ENCODE measurements around the gene PACRG. TPM values are rescaled to one million over a fixed set of nuclear protein-coding genes. Genes with fewer than 3 reads are reported as not detected.

PACRG gene
- total RNA-seq, 1 donor from 2014 or later = 10.5 TPM

GRCh38 chr6:163064397-163064796, 336.6 kb downstream of the PACRG start:
- intact Hi-C loops (cut with micrococcal nuclease) = no loop called here
- H3K4me1 ChIP-seq = no peaks in the 10 kb centered on the region
- DNase-seq = no peak
- H3K27ac ChIP-seq (replicated peaks) = no peak overlapping the region
- no peak for TF ChIP-seq CTCF (IDR thresholded peaks at IDR 0.05; ENCODE audit: borderline replicate concordance)
- H3K9me3 ChIP-seq (replicated peaks) = peaks cover 11% of the 10 kb centered on the region
- H3K36me3 ChIP-seq = no peaks in the 10 kb centered on the region
- no peak overlapping the region for H3K4me3 ChIP-seq
- no peaks in the 10 kb centered on the region for H3K27me3 ChIP-seq (ENCODE audit: low read depth)

- DNase-seq = no peak
- TF ChIP-seq CTCF (IDR thresholded peaks at IDR 0.05; ENCODE audit: borderline replicate concordance) = no peak
- no peak overlapping the region for H3K27ac ChIP-seq (replicated peaks)
- intact Hi-C loops (cut with micrococcal nuclease) = no loop called here
- H3K27me3 ChIP-seq (ENCODE audit: low read depth) = no peaks in the 10 kb centered on the region
- no peaks in the 10 kb centered on the region for H3K4me1 ChIP-seq
- peaks cover 10% of the 10 kb centered on the region for H3K9me3 ChIP-seq (replicated peaks)
- H3K36me3 ChIP-seq = no peaks in the 10 kb centered on the region
- H3K4me3 ChIP-seq = no peak overlapping the region
Observed at GRCh38 chr6:163066200-163066599, 338.4 kb downstream of the PACRG start.

- Histone ChIP-seq H3K4me3 (no peak overlapping the region), H3K27ac (replicated peaks) (no peak overlapping the region), H3K4me1 (no peaks in the 10 kb centered on the region), H3K27me3 (ENCODE audit: low read depth) (no peaks in the 10 kb centered on the region), H3K9me3 (replicated peaks) (peaks cover 6% of the 10 kb centered on the region), H3K36me3 (no peaks in the 10 kb centered on the region)
- intact Hi-C loops (cut with micrococcal nuclease) = no loop called here
- DNase-seq = no peak
- no peak for TF ChIP-seq CTCF (IDR thresholded peaks at IDR 0.05; ENCODE audit: borderline replicate concordance)
Observed at GRCh38 chr6:163077134-163077533, 349.4 kb downstream of the PACRG start.

- H3K4me3 ChIP-seq = no peak overlapping the region
- no peak for TF ChIP-seq CTCF (IDR thresholded peaks at IDR 0.05; ENCODE audit: borderline replicate concordance)
- no peak for DNase-seq
- no peaks in the 10 kb centered on the region for H3K4me1 ChIP-seq
- peaks cover 6% of the 10 kb centered on the region for H3K9me3 ChIP-seq (replicated peaks)
- no peaks in the 10 kb centered on the region for H3K27me3 ChIP-seq (ENCODE audit: low read depth)
- H3K36me3 ChIP-seq = no peaks in the 10 kb centered on the region
- H3K27ac ChIP-seq (replicated peaks) = no peak overlapping the region
- intact Hi-C loops (cut with micrococcal nuclease) = no loop called here
Observed at GRCh38 chr6:163078712-163079111, 350.9 kb downstream of the PACRG start.

- no peak overlapping the region for H3K27ac ChIP-seq (replicated peaks)
- no peak for TF ChIP-seq CTCF (IDR thresholded peaks at IDR 0.05; ENCODE audit: borderline replicate concordance)
Observed at GRCh38 chr6:163080228-163080627, 352.5 kb downstream of the PACRG start.

GRCh38 chr6:163083141-163083540, 355.4 kb downstream of the PACRG start:
- no peaks in the 10 kb centered on the region for H3K9me3 ChIP-seq (replicated peaks)
- no peaks in the 10 kb centered on the region for H3K27me3 ChIP-seq (ENCODE audit: low read depth)
- DNase-seq = no peak
- no peak for TF ChIP-seq CTCF (IDR thresholded peaks at IDR 0.05; ENCODE audit: borderline replicate concordance)
- H3K4me1 ChIP-seq = peaks cover 11% of the 10 kb centered on the region
- H3K36me3 ChIP-seq = no peaks in the 10 kb centered on the region
- no peak overlapping the region for H3K4me3 ChIP-seq
- H3K27ac ChIP-seq (replicated peaks) = no peak overlapping the region
- intact Hi-C loops (cut with micrococcal nuclease) = no loop called here

More at GRCh38 chr6:163080228-163080627, 352.5 kb downstream of the PACRG start:
- DNase-seq = no peak
- intact Hi-C loops (cut with micrococcal nuclease) = no loop called here
- Histone ChIP-seq H3K36me3 (no peaks in the 10 kb centered on the region), H3K4me1 (peaks cover 2% of the 10 kb centered on the region), H3K27me3 (ENCODE audit: low read depth) (no peaks in the 10 kb centered on the region), H3K4me3 (no peak overlapping the region), H3K9me3 (replicated peaks) (peaks cover 6% of the 10 kb centered on the region)
